HG03558 (cell line): ENCODE results near the gene DMTF1.
"Not testable (repeated sequence)": the region's sequence is repeated elsewhere in the genome, so short reads cannot be mapped to it uniquely, and the experiment has no call there.

ENCODE experiments used
- ATAC-seq: cut with Tn5 transposase; IDR thresholded peaks from one replicate; pipeline ENCODE4 v1.9.1; 2021; ENCODE audit warnings: moderate number of reproducible peaks; ENCODE audit not compliant: unreplicated experiment; ENCODE audit errors: extremely low read depth

Gene DMTF1

DNA sequence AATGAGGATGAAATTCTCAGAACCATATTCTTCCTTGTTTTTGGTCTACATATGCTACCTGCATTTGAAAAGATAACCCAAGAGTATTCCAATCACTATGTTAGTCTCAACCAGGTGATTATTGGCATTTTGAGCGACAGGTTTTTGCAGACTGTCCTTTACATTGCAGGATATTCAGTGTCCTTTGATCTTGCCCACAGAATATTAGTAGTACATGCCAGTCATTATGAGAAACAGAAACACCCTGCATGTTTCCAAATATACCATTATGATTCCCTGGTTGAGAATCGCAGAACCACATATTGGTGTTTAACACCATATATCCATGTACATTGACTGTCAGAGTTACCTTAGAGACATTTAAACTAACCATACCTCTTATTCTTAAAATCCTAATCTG lies 36.7 kb downstream of the DMTF1 start:
- ATAC-seq = no peak

DNA sequence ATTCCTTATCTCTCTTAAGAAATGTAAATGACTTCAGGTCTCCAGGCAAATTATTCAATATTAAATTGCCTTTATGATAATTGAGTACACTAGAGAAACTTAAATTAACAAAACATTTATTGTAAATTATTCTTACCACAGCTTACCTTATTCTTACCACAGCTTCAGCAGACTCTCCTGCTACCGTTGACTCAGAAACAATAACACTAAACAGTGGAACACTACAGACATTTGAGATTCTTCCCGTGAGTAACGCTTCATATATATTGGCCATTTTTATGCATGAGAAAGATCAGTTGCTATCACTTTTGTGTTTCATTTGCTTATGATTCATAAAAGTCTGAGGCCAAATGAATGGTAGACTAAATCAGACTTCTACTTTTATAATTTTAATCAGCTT lies 38.5 kb downstream of the DMTF1 start:
- ATAC-seq = no peak

GRCh38 chr7:87192784-87193487 lies 40.7 kb downstream of the DMTF1 start:
- no peak for ATAC-seq

DNA sequence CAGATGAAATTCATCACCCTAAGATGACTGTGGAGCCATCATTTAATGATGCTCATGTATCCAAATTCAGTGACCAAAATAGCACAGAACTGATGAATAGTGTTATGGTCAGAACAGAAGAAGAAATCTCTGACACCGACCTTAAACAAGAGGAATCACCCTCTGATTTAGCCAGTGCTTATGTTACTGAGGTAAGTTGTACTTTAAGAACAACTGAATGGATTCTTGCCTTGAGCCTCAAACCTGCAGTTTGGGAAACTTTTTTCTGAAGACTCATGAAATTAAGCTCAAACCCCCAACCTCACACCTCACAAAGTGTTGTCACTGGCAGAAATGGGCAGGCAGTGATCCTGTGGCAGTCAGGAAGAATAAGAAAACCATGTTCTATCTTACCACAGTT lies 41.7 kb downstream of the DMTF1 start:
- ATAC-seq = no peak

DNA sequence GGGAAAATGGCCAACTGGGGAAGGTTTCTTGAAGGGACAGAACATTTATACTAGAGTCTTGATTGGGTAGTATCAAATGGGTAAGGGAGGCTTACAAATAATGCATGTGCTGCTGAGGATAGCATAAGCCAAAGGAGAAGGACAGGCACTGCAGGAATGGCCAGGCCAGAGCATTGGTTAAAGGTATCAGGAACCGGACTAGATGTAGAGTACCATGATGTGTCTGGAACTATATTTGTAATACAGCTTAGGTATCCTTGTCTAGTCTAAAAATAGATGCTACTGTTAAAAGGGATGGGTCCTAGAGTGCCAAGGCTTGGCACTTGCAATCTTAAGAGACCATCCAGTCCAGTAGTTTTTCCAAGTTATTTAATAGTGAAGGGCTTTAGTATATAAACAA lies 47.0 kb downstream of the DMTF1 start:
- no peak for ATAC-seq

- ATAC-seq = no peak
These were observed 47.6 kb downstream of the DMTF1 start for GRCh38 chr7:87199700-87200450.

GRCh38 chr7:87202208-87202607 lies 50.0 kb downstream of the DMTF1 start:
- ATAC-seq = no peak

DNA sequence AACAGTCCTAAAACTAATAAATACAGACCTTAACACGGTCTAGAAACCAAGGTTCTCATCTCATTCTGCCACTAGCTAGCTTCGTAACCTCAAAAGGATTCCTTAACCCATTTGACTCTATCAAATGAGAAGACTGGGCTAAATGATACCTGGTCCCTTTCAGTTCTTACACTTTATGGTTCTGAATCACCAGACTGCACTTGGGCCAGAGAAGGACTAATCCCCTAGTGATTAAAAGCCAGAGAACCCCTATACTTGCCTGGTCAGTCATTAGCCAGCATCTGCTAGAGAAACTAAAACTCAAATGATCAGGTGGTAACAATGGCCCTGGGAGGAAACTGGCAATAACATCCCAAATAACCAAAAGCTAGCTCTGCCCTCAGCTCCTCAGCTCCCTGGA lies 50.5 kb downstream of the DMTF1 start:
- no peak for ATAC-seq

GRCh38 chr7:87203929-87204328 lies 51.7 kb downstream of the DMTF1 start:
- ATAC-seq = not testable (repeated sequence)

GRCh38 chr7:87204933-87205332 lies 52.7 kb downstream of the DMTF1 start:
- no peak for ATAC-seq

DNA sequence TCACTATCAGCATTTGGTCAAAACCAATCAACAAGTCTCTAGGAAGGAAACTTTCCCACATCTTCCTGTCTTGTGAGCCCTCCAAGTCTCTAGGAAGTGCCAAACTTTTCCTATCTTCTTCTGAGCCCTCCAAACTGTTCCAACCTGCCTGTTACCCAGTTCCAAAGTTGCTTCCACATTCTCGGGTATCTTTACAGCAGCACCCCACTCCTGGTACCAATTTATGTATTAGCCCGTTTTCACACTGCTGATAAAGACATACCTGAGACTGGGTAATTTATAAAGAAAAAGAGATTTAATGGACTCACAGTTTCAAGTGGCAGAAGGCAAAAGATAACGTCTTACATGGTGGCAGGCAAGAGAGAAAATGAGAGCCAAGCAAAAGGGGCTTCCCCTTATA lies 53.4 kb downstream of the DMTF1 start:
- ATAC-seq = not testable (repeated sequence)

DNA sequence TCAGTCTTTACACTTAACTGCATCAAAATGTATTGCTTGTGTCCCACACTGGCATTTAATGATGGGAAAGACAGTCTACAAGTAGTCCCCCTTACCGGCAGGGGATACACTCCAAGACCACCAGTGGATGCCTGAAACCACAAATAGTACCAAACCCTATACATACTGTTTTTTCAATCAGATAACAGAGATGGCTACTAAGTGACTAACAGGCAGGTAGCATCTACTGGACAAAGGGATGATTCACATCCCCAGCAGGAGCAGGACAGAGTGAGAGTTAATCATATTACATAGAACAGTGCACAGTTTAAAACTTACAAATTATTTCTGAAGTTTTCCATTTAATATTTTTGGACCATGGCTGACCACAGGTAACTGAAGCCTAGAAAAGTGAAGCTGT lies 54.1 kb downstream of the DMTF1 start:
- no peak for ATAC-seq

DNA sequence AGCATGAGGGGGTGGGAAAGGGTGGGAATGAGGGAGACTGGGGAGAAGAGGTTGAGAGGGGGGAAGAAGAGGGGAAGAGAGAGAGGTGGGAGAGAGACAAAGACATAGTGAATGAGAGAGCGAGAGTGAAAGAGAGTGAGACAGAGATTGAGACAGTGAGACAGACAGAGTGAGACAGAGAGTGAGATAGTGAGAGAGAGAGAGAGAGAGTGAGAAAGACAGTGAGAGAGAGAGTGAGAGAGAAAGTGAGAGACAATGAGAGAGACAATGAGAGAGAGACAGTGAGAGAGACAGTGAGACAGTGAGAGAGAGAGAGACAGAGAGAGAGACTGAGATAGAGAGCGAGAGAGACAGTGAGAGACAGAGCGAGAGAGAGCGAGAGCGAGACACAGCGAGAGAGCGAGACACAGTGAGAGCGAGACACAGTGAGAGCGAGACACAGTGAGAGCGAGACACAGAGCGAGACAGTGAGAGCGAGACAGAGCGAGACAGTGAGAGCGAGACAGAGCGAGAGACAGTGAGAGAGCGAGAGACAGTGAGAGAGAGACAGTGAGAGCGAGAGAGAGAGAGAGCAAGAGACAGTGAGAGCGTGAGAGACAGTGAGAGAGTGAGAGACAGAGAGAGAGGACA lies 57.2 kb downstream of the DMTF1 start:
- ATAC-seq = no peak

GRCh38 chr7:87210506-87210905 lies 58.3 kb downstream of the DMTF1 start:
- no peak for ATAC-seq

DNA sequence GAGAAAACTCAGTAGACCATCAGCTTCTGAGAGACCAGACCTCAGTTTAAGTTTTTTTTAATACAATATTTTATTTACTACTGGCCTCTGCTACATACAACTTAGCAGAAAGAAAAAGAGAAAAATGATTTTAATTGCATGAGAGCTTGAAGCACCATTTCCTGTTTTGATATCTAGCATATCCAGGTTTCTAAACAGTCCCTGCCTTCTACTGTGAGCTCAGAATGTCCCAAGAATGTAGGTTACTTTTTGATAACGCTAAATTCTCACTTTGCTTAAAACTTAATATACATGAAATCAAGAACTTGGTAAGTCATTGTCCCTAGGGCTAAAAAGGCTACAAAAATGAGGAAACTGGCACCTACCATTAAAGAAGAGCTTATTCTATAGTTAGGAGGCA lies 60.2 kb downstream of the DMTF1 start:
- ATAC-seq = no peak

DNA sequence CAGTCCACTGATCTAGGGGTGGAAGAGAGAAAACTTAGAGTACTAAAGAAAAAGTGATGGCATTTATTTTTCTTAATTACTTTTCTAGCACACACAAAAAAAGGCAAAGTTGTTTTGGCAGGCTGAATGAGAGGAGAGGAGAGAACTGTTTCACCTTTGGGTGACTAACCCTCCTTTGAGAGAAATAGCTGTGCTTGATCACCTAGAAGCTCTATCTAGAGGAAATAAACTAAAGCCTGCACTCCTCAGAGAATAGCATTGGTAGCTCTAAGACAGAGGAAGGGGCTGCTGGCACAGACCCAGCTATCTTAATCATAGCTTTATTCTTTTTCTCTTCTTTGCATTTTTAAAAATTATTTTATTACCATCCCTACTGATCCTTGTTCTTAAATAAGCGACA lies 61.0 kb downstream of the DMTF1 start:
- no peak for ATAC-seq

DNA sequence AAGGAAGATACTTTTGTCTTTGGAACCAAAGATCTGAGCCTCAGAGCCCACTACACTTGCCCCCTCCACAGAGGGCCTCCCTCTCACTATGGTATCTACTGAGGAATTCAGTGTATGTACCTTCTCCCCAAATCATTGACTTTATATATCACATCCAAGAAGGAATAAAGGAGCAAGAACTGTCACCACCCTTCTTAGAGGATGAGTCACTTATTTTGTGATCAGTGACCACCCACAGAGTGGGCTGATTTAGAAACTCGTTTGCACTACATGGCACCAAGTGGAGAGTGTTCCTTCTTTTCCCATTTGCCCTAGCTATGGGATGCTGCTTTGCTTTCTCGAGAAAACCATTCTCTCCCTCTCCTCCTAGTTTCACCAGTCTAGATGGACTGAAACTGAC lies 61.6 kb downstream of the DMTF1 start:
- ATAC-seq = no peak

GRCh38 chr7:87215046-87215445 lies 62.8 kb downstream of the DMTF1 start:
- no peak for ATAC-seq

- ATAC-seq = peak; percentile 43
These were observed 64.7 kb downstream of the DMTF1 start for GRCh38 chr7:87216701-87217508.

DNA sequence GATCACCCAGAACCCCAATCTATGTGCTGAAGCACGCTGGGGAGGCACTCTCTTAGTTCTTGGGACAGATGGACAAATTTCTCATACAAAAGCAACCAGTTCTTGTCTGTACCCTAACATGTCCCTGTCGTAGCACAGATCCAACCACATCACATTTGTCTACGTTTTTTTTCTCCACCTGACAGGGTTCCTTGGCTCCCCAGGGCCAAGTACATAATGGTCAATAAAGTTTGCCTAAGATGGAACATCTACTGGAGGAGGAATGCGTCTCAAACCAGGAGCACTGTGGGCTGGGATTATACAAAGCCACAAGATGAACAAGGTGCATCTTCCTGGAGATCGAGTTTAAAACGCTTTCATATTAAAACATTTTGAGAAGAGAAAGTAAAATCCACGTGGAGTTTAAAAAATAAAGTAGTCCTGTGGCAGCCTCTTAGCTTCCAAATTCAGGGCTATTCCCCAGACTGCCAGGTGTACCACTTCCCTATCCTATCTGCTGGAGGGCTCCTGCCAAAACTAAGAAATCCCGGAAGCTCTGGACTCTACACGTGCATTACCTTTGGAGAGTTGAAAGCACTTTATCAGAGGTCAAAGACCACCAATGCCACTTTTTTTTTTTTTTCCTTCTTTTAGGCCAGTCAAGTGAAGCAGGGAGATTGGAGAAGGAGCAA lies 65.9 kb downstream of the DMTF1 start:
- ATAC-seq = no peak
